CD4-positive, alpha-beta T cell (primary cell): ENCODE results near the gene RPE65. TPM values are rescaled to one million over a fixed set of nuclear protein-coding genes. Genes with fewer than 3 reads are reported as not detected.
"Not testable (repeated sequence)": the region's sequence is repeated elsewhere in the genome, so short reads cannot be mapped to it uniquely, and the experiment has no call there.

Experiments used
- ATAC-seq: fragments of 200-7000 bp; cut with Tn5 transposase; one replicate; pipeline ENCODE4 v1.10.0; 2022; ENCODE audit warnings: mild to moderate bottlenecking; ENCODE audit not compliant: poor library complexity
- CTCF ChIA-PET: fragments of 350-600 bp; sonication (Branson Sonifier 250); formaldehyde crosslinking; loops from one replicate; lab custom pipeline; 2021; ENCODE audit warnings: antibody characterized with exemption, inconsistent platforms; lab: Charles Lee
- POLR2A ChIA-PET: fragments of 350-600 bp; sonication (Branson Sonifier 250); formaldehyde crosslinking; loops from one replicate; lab custom pipeline; 2021; ENCODE audit warnings: antibody characterized with exemption, inconsistent platforms; lab: Charles Lee
- DNase-seq, 14 experiments: peaks; one replicate each; pipeline ENCODE4 v3.0.0-alpha.2; 2013 to 2020; ENCODE audit warnings: mixed read lengths in 2 of 14
- H3K27ac ChIP-seq, 2 donors: one replicate each; pipeline versions ENCODE4 v1.5.1 to v1.7.0; 2013; ENCODE audit warnings: low read length in 2 of 2, low read depth in 1 of 2, mild to moderate bottlenecking in 1 of 2
- H3K27me3 ChIP-seq, 2 experiments: 1 replicate in 1 of 2; 2 replicates in 1 of 2; pipeline versions ENCODE4 v1.6.1 to v1.7.0; 2013; ENCODE audit warnings: low read length in 2 of 2, control low read depth in 1 of 2, mild to moderate bottlenecking in 1 of 2, moderate library complexity in 1 of 2; ENCODE audit not compliant: insufficient read depth in 2 of 2, control insufficient read depth in 1 of 2
- H3K36me3 ChIP-seq: one replicate; pipeline ENCODE4 v1.6.1; 2013; ENCODE audit warnings: low read length, control low read depth; ENCODE audit not compliant: insufficient read depth
- H3K4me1 ChIP-seq: one replicate; pipeline ENCODE4 v1.6.1; 2013; ENCODE audit warnings: low read length, control low read depth; ENCODE audit not compliant: insufficient read depth
- H3K4me3 ChIP-seq: one replicate; pipeline ENCODE4 v1.5.1; 2013; ENCODE audit warnings: mild to moderate bottlenecking, low read length, moderate library complexity
- H3K9me3 ChIP-seq, 2 experiments: 1 replicate in 1 of 2; 2 replicates in 1 of 2; pipeline versions ENCODE4 v1.6.1 to v1.7.0; 2013; ENCODE audit warnings: low read length in 2 of 2, mild to moderate bottlenecking in 2 of 2, control low read depth in 1 of 2, moderate library complexity in 1 of 2; ENCODE audit not compliant: control insufficient read depth in 1 of 2, insufficient read depth in 1 of 2
- H3K27ac Mint-ChIP-seq: one replicate; pipeline ENCODE4 v1.8.0; 2020; ENCODE audit warnings: mixed read lengths
- H3K27me3 Mint-ChIP-seq: one replicate; pipeline ENCODE4 v1.8.0; 2021; ENCODE audit warnings: mixed read lengths
- H3K36me3 Mint-ChIP-seq: one replicate; pipeline ENCODE4 v1.8.0; 2021; ENCODE audit warnings: low read depth, mixed read lengths
- H3K4me1 Mint-ChIP-seq: one replicate; pipeline ENCODE4 v1.8.0; 2021; ENCODE audit warnings: low read depth, mixed read lengths
- H3K4me3 Mint-ChIP-seq: one replicate; pipeline ENCODE4 v1.8.0; 2020; ENCODE audit warnings: mild to moderate bottlenecking, mixed read lengths
- H3K9me3 Mint-ChIP-seq: one replicate; pipeline ENCODE4 v1.8.0; 2020; ENCODE audit warnings: mixed read lengths
- CTCF ChIP-seq: fragments of 200-600 bp; IDR thresholded peaks from one replicate; pipeline ENCODE4 v1.8.0; 2022; ENCODE audit warnings: antibody characterized with exemption, mild to moderate bottlenecking
- intact Hi-C, 2 experiments: fragments of 100-400 bp; cut with DNase I in 1 of 2; cut with micrococcal nuclease in 1 of 2; formaldehyde crosslinking; loops; one replicate each; pipeline versions ENCODE4 v1.15.1 to v1.9.0; 2023 to 2025; cut with DNase I, micrococcal nuclease
- total RNA-seq, 174 experiments: library from RNA in 2 of 174; stranded (reverse) in 2 of 174; gene quantifications; one replicate each; pipeline ENCODE4 v1.2.3 and lab custom pipeline; 2021 to 2026

Gene RPE65
- total RNA-seq, 2 experiments from 2014 or later: not detected

- ChIA-PET POLR2A (no interaction called here), CTCF (no interaction called here)
- ATAC-seq (no peak), DNase-seq (no peak)
- Mint-ChIP-seq H3K36me3 (no peaks in the 10 kb centered on the region), H3K9me3 (no peaks in the 10 kb centered on the region), H3K4me3 (no peak overlapping the region), H3K4me1 (no peaks in the 10 kb centered on the region), H3K27me3 (no peaks in the 10 kb centered on the region), H3K27ac (no peak overlapping the region)
- no peak for TF ChIP-seq CTCF
- H3K27me3 ChIP-seq: no peaks in the 10 kb centered on the region
- H3K4me3 ChIP-seq: no peak overlapping the region
- intact Hi-C loops: no loop called here
- no peaks in the 10 kb centered on the region for H3K36me3 ChIP-seq
- no peaks in the 10 kb centered on the region for H3K4me1 ChIP-seq
- no peaks in the 10 kb centered on the region for H3K9me3 ChIP-seq
- H3K27ac ChIP-seq: no peak overlapping the region
Measured at GRCh38 chr1:68481041-68481440, 31.3 kb upstream of the RPE65 start.

DNA sequence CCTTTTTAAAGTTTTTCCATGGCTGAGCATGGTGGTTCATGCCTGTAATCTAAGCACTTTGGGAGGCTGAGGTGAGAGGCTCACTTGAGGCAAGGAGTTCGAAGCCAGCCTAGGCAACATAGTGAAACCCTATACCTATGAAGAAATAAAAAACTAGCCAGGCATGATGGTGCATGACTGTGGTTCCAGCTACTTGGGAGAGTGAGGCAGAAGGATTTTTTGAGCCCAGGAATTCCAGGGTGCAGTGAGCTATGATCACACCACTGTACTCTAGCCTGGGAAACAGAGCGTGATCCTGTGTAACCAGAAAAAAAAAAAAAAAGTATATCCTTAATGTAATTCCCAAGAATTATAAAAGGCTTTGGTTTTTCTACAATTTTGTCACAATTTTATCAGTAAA is 29.7 kb upstream of the RPE65 start:
- ChIA-PET POLR2A (no interaction called here), CTCF (no interaction called here)
- intact Hi-C loops: no loop called here
- DNase-seq: no peak
- Mint-ChIP-seq H3K27me3 (no peaks in the 10 kb centered on the region), H3K4me1 (no peaks in the 10 kb centered on the region), H3K4me3 (no peak overlapping the region), H3K9me3 (no peaks in the 10 kb centered on the region), H3K36me3 (no peaks in the 10 kb centered on the region), H3K27ac (no peak overlapping the region)
- Histone ChIP-seq H3K27ac (no peak overlapping the region), H3K36me3 (no peaks in the 10 kb centered on the region), H3K4me1 (no peaks in the 10 kb centered on the region), H3K27me3 (no peaks in the 10 kb centered on the region), H3K9me3 (no peaks in the 10 kb centered on the region), H3K4me3 (no peak overlapping the region)
- no peak for ATAC-seq
- no peak for TF ChIP-seq CTCF

DNA sequence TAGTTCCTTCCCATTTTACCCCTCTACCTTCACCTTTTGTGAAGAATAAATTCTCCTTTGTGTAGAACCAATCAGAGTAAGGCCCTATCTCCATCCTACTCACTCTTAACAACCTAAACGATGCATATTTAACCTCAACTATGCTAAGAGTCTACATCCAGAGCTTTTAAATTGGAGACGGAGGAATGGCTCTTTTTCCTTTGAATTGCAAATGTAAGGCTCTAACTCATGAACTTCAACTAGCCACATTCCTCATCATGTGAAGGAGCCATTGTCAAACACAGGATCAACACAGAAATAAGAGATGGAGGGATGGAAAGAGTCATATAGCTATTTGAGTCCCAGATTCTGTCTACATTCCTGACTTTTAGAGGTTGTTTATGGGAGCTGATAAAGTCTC is 28.9 kb upstream of the RPE65 start:
- Histone ChIP-seq H3K27me3 (no peaks in the 10 kb centered on the region), H3K4me3 (no peak overlapping the region), H3K27ac (no peak overlapping the region), H3K36me3 (no peaks in the 10 kb centered on the region), H3K9me3 (no peaks in the 10 kb centered on the region), H3K4me1 (no peaks in the 10 kb centered on the region)
- Mint-ChIP-seq H3K27me3 (no peaks in the 10 kb centered on the region), H3K36me3 (no peaks in the 10 kb centered on the region), H3K4me3 (no peak overlapping the region), H3K9me3 (no peaks in the 10 kb centered on the region), H3K27ac (no peak overlapping the region), H3K4me1 (no peaks in the 10 kb centered on the region)
- ATAC-seq: no peak
- TF ChIP-seq CTCF: no peak
- DNase-seq: no peak
- POLR2A ChIA-PET: no interaction called here
- intact Hi-C loops: no loop called here
- CTCF ChIA-PET: no interaction called here

DNA sequence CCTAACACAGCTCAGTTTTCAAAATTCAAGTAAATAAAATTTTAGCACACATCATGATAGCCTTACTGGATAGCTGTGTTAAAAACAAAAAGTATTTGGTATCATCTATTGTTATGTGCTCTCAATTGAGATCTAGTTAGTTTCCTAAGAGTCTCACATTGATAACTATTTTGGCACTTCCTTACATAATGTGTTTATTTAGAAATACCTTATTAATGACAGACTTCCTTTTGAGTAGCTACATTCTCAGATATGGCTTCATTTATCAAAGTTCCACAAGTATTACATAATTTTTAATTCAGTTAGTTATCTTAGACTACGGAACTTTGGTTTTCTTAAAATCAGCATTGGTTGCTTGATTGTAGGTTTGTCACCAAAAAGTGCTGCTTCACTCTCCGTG is 26.9 kb upstream of the RPE65 start:
- H3K9me3 Mint-ChIP-seq, POLR2A ChIA-PET, H3K27me3 Mint-ChIP-seq, H3K4me1 Mint-ChIP-seq, ATAC-seq, H3K27ac ChIP-seq, intact Hi-C loops, H3K4me1 ChIP-seq, H3K4me3 ChIP-seq, H3K4me3 Mint-ChIP-seq, H3K27ac Mint-ChIP-seq, H3K36me3 Mint-ChIP-seq, H3K36me3 ChIP-seq, CTCF ChIA-PET, H3K9me3 ChIP-seq, H3K27me3 ChIP-seq, DNase-seq: not testable (repeated sequence)
